GM12872 (cell line): ENCODE measurements around the gene ZAR1L.

Source experiments
- TF ChIP-seq, protein P1 (sequence below): IDR thresholded peaks from 3 replicates; pipeline ENCODE4 v1.5.1; 2011; ENCODE audit warnings: low read depth, mild to moderate bottlenecking, low read length, moderate library complexity; ENCODE audit not compliant: insufficient read depth

ZAR1L gene

DNA sequence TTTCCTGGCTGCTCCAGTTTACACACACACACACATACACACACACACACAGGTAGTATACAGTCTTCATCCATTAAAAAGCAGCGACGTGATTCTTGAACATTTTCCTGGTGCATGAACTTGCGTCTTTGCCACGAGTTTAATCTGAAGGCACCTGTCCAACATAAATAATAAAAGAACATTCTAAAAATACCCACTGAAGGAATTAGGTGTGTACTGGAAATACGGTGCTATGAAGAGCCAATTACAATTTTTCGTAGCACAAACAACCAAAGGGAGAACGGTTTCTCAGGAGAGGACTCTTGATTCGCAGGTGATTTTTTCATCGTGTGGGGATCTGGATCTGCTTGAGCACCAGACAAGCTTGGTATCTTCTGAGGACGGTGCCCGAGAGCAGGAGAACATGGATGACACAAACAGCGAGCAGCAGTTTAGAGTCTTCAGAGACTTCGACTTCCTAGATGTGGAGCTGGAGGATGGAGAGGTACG is 61.2 kb downstream of the ZAR1L start:
- TF ChIP-seq, protein P1, sequence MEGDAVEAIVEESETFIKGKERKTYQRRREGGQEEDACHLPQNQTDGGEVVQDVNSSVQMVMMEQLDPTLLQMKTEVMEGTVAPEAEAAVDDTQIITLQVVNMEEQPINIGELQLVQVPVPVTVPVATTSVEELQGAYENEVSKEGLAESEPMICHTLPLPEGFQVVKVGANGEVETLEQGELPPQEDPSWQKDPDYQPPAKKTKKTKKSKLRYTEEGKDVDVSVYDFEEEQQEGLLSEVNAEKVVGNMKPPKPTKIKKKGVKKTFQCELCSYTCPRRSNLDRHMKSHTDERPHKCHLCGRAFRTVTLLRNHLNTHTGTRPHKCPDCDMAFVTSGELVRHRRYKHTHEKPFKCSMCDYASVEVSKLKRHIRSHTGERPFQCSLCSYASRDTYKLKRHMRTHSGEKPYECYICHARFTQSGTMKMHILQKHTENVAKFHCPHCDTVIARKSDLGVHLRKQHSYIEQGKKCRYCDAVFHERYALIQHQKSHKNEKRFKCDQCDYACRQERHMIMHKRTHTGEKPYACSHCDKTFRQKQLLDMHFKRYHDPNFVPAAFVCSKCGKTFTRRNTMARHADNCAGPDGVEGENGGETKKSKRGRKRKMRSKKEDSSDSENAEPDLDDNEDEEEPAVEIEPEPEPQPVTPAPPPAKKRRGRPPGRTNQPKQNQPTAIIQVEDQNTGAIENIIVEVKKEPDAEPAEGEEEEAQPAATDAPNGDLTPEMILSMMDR, result no peak
